Esophagus muscularis mucosa (tissue), 4 donors: ENCODE results near the gene STARD9.
"Not testable (repeated sequence)": the region's sequence is repeated elsewhere in the genome, so short reads cannot be mapped to it uniquely, and the experiment has no call there.

Experiments
- CTCF ChIP-seq, 3 experiments: fragments of 200-600 bp in 2 of 3; fragments of 450-650 bp in 1 of 3; sonication (generic) in 2 of 3; IDR thresholded peaks; one replicate each; pipeline ENCODE4 v1.5.1; 2017 to 2019; ENCODE audit warnings: antibody characterized with exemption in 3 of 3, mild to moderate bottlenecking in 2 of 3, moderate library complexity in 1 of 3
- EP300 ChIP-seq: sonication (generic); formaldehyde crosslinking; IDR thresholded peaks from one replicate; pipeline ENCODE4 v1.6.1; 2017; ENCODE audit warnings: antibody characterized with exemption
- POLR2A ChIP-seq: fragments of 450-650 bp; IDR thresholded peaks from one replicate; pipeline ENCODE4 v1.6.1; 2017; ENCODE audit warnings: antibody characterized with exemption, moderate library complexity, mild to moderate bottlenecking, low read depth
- POLR2AphosphoS5 ChIP-seq, 2 donors: sonication (generic); formaldehyde crosslinking; IDR thresholded peaks; one replicate each; pipeline ENCODE4 v1.6.1; 2017; ENCODE audit warnings: antibody characterized with exemption in 2 of 2

GRCh38 chr15:42601316-42601715 lies 25.9 kb downstream of the STARD9 start:
- not testable (repeated sequence) for TF ChIP-seq POLR2AphosphoS5 (IDR thresholded peaks at IDR 0.05); CTCF (IDR thresholded peaks at IDR 0.05); POLR2A; EP300
